ENCODE measurements around the gene EPYC.
A peak's percentile ranks its signal among the peaks of the same experiment; 100 is the strongest.

DNA sequence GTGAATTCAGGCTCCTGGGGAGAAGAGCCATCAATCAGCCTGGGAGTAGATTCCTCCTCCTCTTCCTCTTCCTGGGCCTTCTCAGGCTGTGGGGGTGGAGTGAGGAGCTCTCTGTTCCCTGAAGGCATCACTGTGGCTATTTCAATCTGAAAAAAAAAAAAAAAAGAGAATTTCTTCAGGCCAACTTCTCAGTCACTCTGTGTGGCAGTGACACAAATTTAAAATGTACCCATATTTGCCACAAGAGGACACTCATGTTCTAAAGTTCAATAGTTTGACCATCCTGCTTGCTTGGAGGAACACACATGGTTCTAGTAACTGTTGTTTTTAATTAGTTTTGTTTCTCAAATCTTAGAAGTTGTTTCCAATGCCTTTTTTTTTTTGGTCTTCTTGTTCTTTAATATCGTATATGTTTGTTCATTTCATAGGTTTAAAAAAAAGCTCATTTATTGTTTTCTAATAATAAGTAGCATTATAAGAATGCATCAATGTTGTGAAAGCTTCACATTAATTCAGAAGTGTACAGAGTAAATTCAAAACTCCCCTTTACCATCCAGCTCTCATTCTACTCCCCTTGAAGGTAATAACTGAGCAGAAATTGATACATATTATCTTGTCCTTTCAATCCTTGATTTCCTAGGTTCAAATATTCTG is 26.5 kb downstream of the EPYC start:
- TF ChIP-seq CTCF (IDR thresholded peaks at IDR 0.05; ENCODE audit: borderline replicate concordance, extremely low read depth, low read length, poor library complexity, severe bottlenecking) (peak; percentile 51), EZH2 (IDR thresholded peaks at IDR 0.05; ENCODE audit: borderline replicate concordance, low read depth, low read length, severe bottlenecking) (no peak)
